A673 (cell line): Measurements from ENCODE around the gene ITFG1. TPM values are rescaled to one million over a fixed set of nuclear protein-coding genes. Genes with fewer than 3 reads are reported as not detected.

Experiments
- BruUV-seq: library from RNA; stranded (reverse); fragments of 400-500 nt; replicated peaks from 2 replicates; lab custom pipeline; 2021; lab: Mats Ljungman, UMichigan
- CTCF ChIA-PET: fragments of 300-600 bp; sonication (Branson Sonifier 250); formaldehyde crosslinking; loops from one replicate; lab custom pipeline; 2022; ENCODE audit warnings: antibody characterized with exemption; lab: Charles Lee
- POLR2A ChIA-PET: fragments of 300-600 bp; sonication (Branson Sonifier 250); formaldehyde crosslinking; loops from one replicate; lab custom pipeline; 2022; ENCODE audit warnings: antibody characterized with exemption; ENCODE audit not compliant: low non-redundant PET; lab: Charles Lee
- DNase-seq: peaks from one replicate; pipeline ENCODE4 v3.0.0-alpha.2; 2015; ENCODE audit warnings: low spot score
- H3K27ac ChIP-seq: fragments of 200-600 bp; sonication (generic); 2 replicates; pipeline ENCODE4 v1.5.1; 2016; ENCODE audit warnings: mixed run types, low read depth, mild to moderate bottlenecking, mixed read lengths, antibody characterized with exemption, low read length; ENCODE audit not compliant: poor library complexity, severe bottlenecking
- H3K27me3 ChIP-seq: fragments of 200-600 bp; sonication (generic); replicated peaks from 2 replicates; pipeline ENCODE4 v1.6.1; 2017; ENCODE audit warnings: mixed run types, low read depth, mild to moderate bottlenecking, mixed read lengths, antibody characterized with exemption, low read length; ENCODE audit not compliant: insufficient read depth, poor library complexity
- H3K36me3 ChIP-seq: fragments of 200-600 bp; sonication (generic); 2 replicates; pipeline ENCODE4 v1.6.1; 2016; ENCODE audit warnings: mixed run types, mild to moderate bottlenecking, mixed read lengths, antibody characterized with exemption, low read length; ENCODE audit not compliant: insufficient read depth, poor library complexity, severe bottlenecking
- H3K4me1 ChIP-seq: fragments of 200-600 bp; sonication (generic); 2 replicates; pipeline ENCODE4 v1.6.1; 2017; ENCODE audit warnings: mixed run types, mild to moderate bottlenecking, mixed read lengths, antibody characterized with exemption, low read length; ENCODE audit not compliant: insufficient read depth, poor library complexity, severe bottlenecking
- H3K4me3 ChIP-seq: fragments of 200-600 bp; sonication (generic); 2 replicates; pipeline ENCODE4 v1.5.1; 2016; ENCODE audit warnings: low read depth, mixed run types, mild to moderate bottlenecking, mixed read lengths, low read length; ENCODE audit not compliant: poor library complexity, severe bottlenecking
- H3K9me3 ChIP-seq: fragments of 200-600 bp; sonication (generic); 2 replicates; pipeline ENCODE4 v1.6.1; 2016; ENCODE audit warnings: mixed run types, low read depth, mild to moderate bottlenecking, mixed read lengths, antibody characterized with exemption, low read length; ENCODE audit not compliant: poor library complexity, severe bottlenecking
- EZH2 ChIP-seq: fragments of 200-600 bp; sonication (generic); IDR thresholded peaks from 2 replicates; pipeline ENCODE4 v1.6.1; 2017; ENCODE audit warnings: borderline replicate concordance, low read depth, mild to moderate bottlenecking, mixed read lengths, antibody characterized with exemption, low read length; ENCODE audit not compliant: poor library complexity, severe bottlenecking
- intact Hi-C: fragments of 100-400 bp; cut with micrococcal nuclease; formaldehyde crosslinking; loops from one replicate; pipeline ENCODE4 v1.10.0; 2022; ENCODE audit not compliant: unreplicated experiment
- total RNA-seq: library from RNA; stranded (reverse); gene quantifications from 2 replicates; pipeline ENCODE4 v1.2.3, GENCODE V29; 2021
- TF ChIP-seq, protein P1 (sequence below): fragments of 300-800, 200-600 bp; sonication (generic); conservative IDR thresholded peaks from 2 replicates; pipeline ENCODE4 v1.5.1; 2017; ENCODE audit warnings: low read depth, mild to moderate bottlenecking, antibody characterized with exemption, low read length, moderate library complexity, mixed read lengths

Gene ITFG1
- total RNA-seq, 1 experiment from 2014 or later = 40.1 TPM

DNA sequence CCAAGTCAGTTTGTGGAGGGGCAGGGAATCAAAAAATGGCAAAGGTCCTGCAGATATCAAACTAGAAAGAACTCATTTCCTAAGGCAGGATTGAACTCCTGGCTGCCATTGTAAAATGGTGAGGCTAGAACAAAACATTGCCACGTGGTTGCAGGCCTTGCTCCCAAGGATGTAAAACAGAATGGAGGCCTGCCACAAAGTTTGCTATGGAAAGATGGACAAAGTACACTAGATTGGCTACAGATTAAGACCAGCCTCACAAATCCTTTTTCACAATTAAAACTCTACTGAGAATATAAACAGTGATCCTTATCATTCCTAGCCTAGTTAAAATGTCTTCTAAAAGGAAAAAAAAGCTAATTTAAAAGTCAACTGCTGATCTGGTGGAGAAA is 31.2 kb upstream of the ITFG1 start:
- peaks cover 34% of the 10 kb centered on the region for H3K9me3 ChIP-seq
- no peak overlapping the region for H3K4me3 ChIP-seq
- H3K4me1 ChIP-seq = peaks cover 4% of the 10 kb centered on the region
- H3K27me3 ChIP-seq = no peaks in the 10 kb centered on the region
- H3K36me3 ChIP-seq = no peaks in the 10 kb centered on the region
- CTCF ChIA-PET = no interaction called here
- intact Hi-C loops = no loop called here
- no peak overlapping the region for H3K27ac ChIP-seq
- BruUV-seq = no TSS peak
- DNase-seq = no peak
- POLR2A ChIA-PET = interaction anchor here (0.6 kb wide), 1 partner anchor 10 kb away, joined by 3 read pairs; no protein-coding TSS in a partner anchor
- no peak for TF ChIP-seq EZH2
- TF ChIP-seq, protein P1, sequence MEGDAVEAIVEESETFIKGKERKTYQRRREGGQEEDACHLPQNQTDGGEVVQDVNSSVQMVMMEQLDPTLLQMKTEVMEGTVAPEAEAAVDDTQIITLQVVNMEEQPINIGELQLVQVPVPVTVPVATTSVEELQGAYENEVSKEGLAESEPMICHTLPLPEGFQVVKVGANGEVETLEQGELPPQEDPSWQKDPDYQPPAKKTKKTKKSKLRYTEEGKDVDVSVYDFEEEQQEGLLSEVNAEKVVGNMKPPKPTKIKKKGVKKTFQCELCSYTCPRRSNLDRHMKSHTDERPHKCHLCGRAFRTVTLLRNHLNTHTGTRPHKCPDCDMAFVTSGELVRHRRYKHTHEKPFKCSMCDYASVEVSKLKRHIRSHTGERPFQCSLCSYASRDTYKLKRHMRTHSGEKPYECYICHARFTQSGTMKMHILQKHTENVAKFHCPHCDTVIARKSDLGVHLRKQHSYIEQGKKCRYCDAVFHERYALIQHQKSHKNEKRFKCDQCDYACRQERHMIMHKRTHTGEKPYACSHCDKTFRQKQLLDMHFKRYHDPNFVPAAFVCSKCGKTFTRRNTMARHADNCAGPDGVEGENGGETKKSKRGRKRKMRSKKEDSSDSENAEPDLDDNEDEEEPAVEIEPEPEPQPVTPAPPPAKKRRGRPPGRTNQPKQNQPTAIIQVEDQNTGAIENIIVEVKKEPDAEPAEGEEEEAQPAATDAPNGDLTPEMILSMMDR = no peak

DNA sequence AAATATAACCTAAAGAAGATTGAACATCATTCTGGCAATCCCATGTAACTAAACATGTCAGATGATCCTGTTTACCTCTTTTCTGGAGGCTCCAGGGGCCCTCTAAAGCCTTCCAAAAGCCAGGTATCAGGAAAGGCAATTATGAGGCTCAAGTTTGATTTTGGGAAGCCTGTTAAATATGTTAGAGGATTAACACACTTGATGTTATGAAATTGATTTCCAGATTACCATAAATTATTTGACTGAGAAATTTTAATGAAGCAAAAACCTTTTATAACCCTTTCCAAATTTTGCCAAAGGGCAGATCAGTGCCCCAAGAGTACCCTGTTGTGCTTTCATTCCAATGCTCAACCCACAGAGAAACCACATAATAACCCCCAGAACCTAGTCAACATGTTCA is 29.6 kb upstream of the ITFG1 start:
- Histone ChIP-seq H3K36me3 (no peaks in the 10 kb centered on the region), H3K4me1 (peaks cover 4% of the 10 kb centered on the region), H3K27me3 (no peaks in the 10 kb centered on the region), H3K4me3 (no peak overlapping the region), H3K9me3 (peaks cover 34% of the 10 kb centered on the region), H3K27ac (no peak overlapping the region)
- no peak for TF ChIP-seq EZH2
- TF ChIP-seq, protein P1 = no peak
- CTCF ChIA-PET = no interaction called here
- no peak for DNase-seq
- POLR2A ChIA-PET = no interaction called here
- no TSS peak for BruUV-seq
- intact Hi-C loops = no loop called here

DNA sequence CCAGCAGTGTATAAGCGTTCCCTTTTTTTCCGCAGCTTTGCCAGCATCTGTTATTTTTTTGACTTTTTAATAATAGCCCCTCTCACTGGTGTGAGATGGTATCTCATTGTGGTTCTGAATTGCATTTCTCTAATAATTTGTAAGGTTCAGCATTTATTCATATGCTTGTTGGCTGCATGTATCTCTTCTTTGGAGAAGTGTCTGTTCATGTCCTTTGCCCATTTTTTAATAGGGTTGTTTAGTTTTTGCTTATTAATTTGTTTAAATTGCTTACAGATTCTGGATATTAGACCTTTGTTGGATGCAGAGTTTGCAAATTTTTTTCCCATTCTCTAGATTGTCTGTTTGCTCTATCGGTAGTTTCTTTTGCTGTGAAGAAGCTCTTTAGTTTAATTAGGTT is 27.2 kb upstream of the ITFG1 start:
- no TSS peak for BruUV-seq
- POLR2A ChIA-PET = no interaction called here

More for the DNA sequence above, 27.2 kb upstream of the ITFG1 start:
- Histone ChIP-seq H3K36me3 (no peaks in the 10 kb centered on the region), H3K27me3 (no peaks in the 10 kb centered on the region), H3K4me1 (peaks cover under 1% of the 10 kb centered on the region), H3K27ac (no peak overlapping the region), H3K9me3 (peaks cover 34% of the 10 kb centered on the region), H3K4me3 (no peak overlapping the region)
- intact Hi-C loops = no loop called here
- no peak for DNase-seq
- TF ChIP-seq EZH2 = no peak
- TF ChIP-seq, protein P1 = no peak
- CTCF ChIA-PET = no interaction called here
